ENCODE data around the gene PTPRN2. TPM values are rescaled to one million over a fixed set of nuclear protein-coding genes. Genes with fewer than 3 reads are reported as not detected.

The PTPRN2 gene
- total and polyA plus RNA-seq, 2 donors (not counting 1 experiment from before 2014, with no cell fraction given) = 0.54 to 1.2 TPM

DNA sequence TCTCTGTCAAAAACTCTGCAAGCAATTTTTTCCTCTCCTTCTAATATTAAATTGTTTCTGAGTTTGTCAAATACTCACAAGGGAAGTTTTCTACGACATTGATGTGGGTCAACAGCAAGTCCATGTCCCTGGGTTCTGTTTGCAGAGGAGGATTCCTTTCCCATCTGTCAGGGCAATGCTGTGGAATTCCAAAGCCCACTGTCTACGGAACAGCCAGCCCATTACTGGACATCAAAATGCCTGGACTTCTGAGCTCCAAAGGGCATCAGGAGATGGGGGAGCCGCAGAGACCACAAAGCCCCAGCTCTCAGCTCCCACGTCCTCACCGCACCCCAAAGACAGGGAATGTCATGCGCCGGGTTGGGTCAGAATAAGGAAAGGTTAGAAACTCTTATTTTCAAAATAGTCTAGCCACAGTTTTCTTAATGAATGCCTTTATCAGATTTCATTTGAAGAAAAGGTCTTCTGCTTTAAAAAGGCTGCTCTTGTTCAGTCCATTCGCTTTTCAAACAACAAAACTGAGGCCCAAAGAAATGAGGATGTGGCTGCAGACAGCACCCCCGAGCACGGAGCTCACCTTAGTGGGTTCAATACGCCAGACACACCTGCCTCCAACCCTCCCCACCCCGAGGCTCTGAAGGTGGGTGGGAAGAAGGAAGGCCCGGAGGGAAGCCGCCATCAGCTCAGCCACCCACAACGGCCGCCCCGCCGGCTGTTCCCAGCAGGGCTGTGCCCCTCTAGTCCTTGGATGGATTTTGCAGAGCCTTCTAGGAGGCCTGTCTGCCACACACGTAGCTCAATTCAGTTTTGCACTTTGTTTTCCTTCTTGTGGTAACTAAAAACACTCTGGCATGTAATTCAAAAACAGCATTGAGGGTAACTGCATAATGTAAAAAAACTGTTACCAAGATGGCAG lies 44.7 kb downstream of the PTPRN2 start:
- no peak for DNase-seq (ENCODE audit: low read depth in 2 of 2)
- Histone ChIP-seq H3K4me3 (replicated peaks in 1 of 4; ENCODE audit: control extremely low read depth in 1 of 4, insufficient read depth in 1 of 4, low read depth in 3 of 4, low read length in 4 of 4) (no peak overlapping the region), H3K27me3 (ENCODE audit: control insufficient read depth, insufficient read depth, low read length) (no peaks in the 10 kb centered on the region), H3K9me3 (ENCODE audit: control insufficient read depth, insufficient read depth, low read depth, low read length) (no peaks in the 10 kb centered on the region), H2AFZ (ENCODE audit: low read length) (no peak overlapping the region), H3K4me1 (ENCODE audit: control insufficient read depth, extremely low read depth, insufficient read depth, low read length) (no peaks in the 10 kb centered on the region), H3K36me3 (ENCODE audit: control insufficient read depth, insufficient read depth, low read length) (no peaks in the 10 kb centered on the region), H3K79me2 (ENCODE audit: control insufficient read depth, insufficient read depth, low read length) (no peaks in the 10 kb centered on the region), H4K20me1 (ENCODE audit: control insufficient read depth, extremely low read depth, insufficient read depth, low read length) (no peaks in the 10 kb centered on the region), H3K27ac (ENCODE audit: insufficient read depth, low read length) (no peak overlapping the region), H3K9ac (ENCODE audit: insufficient read depth, low read length) (no peak overlapping the region), H3K4me2 (ENCODE audit: extremely low read depth, insufficient read depth, low read length) (no peak overlapping the region)
- no peak for TF ChIP-seq EZH2 (IDR thresholded peaks at IDR 0.05; ENCODE audit: low read length, missing control alignments)
- TF ChIP-seq, protein P1, sequence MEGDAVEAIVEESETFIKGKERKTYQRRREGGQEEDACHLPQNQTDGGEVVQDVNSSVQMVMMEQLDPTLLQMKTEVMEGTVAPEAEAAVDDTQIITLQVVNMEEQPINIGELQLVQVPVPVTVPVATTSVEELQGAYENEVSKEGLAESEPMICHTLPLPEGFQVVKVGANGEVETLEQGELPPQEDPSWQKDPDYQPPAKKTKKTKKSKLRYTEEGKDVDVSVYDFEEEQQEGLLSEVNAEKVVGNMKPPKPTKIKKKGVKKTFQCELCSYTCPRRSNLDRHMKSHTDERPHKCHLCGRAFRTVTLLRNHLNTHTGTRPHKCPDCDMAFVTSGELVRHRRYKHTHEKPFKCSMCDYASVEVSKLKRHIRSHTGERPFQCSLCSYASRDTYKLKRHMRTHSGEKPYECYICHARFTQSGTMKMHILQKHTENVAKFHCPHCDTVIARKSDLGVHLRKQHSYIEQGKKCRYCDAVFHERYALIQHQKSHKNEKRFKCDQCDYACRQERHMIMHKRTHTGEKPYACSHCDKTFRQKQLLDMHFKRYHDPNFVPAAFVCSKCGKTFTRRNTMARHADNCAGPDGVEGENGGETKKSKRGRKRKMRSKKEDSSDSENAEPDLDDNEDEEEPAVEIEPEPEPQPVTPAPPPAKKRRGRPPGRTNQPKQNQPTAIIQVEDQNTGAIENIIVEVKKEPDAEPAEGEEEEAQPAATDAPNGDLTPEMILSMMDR (conservative IDR thresholded peaks at IDR 0.05 in 1 of 2, IDR thresholded peaks at IDR 0.05 in 1 of 2; ENCODE audit: low read depth in 1 of 2, low read length in 2 of 2) = no peak

GRCh38 chr7:158541346-158542010 lies 46.1 kb downstream of the PTPRN2 start:
- Histone ChIP-seq H3K27ac (ENCODE audit: insufficient read depth, low read length) (no peak overlapping the region), H3K9ac (ENCODE audit: insufficient read depth, low read length) (no peak overlapping the region), H3K79me2 (ENCODE audit: control insufficient read depth, insufficient read depth, low read length) (no peaks in the 10 kb centered on the region), H3K36me3 (ENCODE audit: control insufficient read depth, insufficient read depth, low read length) (no peaks in the 10 kb centered on the region), H3K4me1 (ENCODE audit: control insufficient read depth, extremely low read depth, insufficient read depth, low read length) (no peaks in the 10 kb centered on the region), H3K27me3 (ENCODE audit: control insufficient read depth, insufficient read depth, low read length) (no peaks in the 10 kb centered on the region), H2AFZ (ENCODE audit: low read length) (no peak overlapping the region), H4K20me1 (ENCODE audit: control insufficient read depth, extremely low read depth, insufficient read depth, low read length) (no peaks in the 10 kb centered on the region), H3K4me2 (ENCODE audit: extremely low read depth, insufficient read depth, low read length) (no peak overlapping the region), H3K4me3 (replicated peaks in 1 of 4; ENCODE audit: control extremely low read depth in 1 of 4, insufficient read depth in 1 of 4, low read depth in 3 of 4, low read length in 4 of 4) (no peak overlapping the region), H3K9me3 (ENCODE audit: control insufficient read depth, insufficient read depth, low read depth, low read length) (no peaks in the 10 kb centered on the region)
- DNase-seq (ENCODE audit: low read depth in 2 of 2) = no peak
- TF ChIP-seq EZH2 (IDR thresholded peaks at IDR 0.05; ENCODE audit: low read length, missing control alignments) = no peak
- TF ChIP-seq, protein P1 (conservative IDR thresholded peaks at IDR 0.05 in 1 of 2, IDR thresholded peaks at IDR 0.05 in 1 of 2; ENCODE audit: low read depth in 1 of 2, low read length in 2 of 2) = no peak

GRCh38 chr7:158539711-158540146 lies 47.9 kb downstream of the PTPRN2 start:
- Histone ChIP-seq H2AFZ (ENCODE audit: low read length) (no peak overlapping the region), H3K4me3 (replicated peaks in 1 of 4; ENCODE audit: control extremely low read depth in 1 of 4, insufficient read depth in 1 of 4, low read depth in 3 of 4, low read length in 4 of 4) (no peak overlapping the region), H3K36me3 (ENCODE audit: control insufficient read depth, insufficient read depth, low read length) (no peaks in the 10 kb centered on the region), H3K4me2 (ENCODE audit: extremely low read depth, insufficient read depth, low read length) (no peak overlapping the region), H3K79me2 (ENCODE audit: control insufficient read depth, insufficient read depth, low read length) (no peaks in the 10 kb centered on the region), H3K9me3 (ENCODE audit: control insufficient read depth, insufficient read depth, low read depth, low read length) (no peaks in the 10 kb centered on the region), H3K4me1 (ENCODE audit: control insufficient read depth, extremely low read depth, insufficient read depth, low read length) (no peaks in the 10 kb centered on the region), H3K9ac (ENCODE audit: insufficient read depth, low read length) (no peak overlapping the region), H3K27me3 (ENCODE audit: control insufficient read depth, insufficient read depth, low read length) (no peaks in the 10 kb centered on the region), H3K27ac (ENCODE audit: insufficient read depth, low read length) (no peak overlapping the region), H4K20me1 (ENCODE audit: control insufficient read depth, extremely low read depth, insufficient read depth, low read length) (no peaks in the 10 kb centered on the region)
- no peak for DNase-seq (ENCODE audit: low read depth in 2 of 2)
- TF ChIP-seq EZH2 (IDR thresholded peaks at IDR 0.05; ENCODE audit: low read length, missing control alignments) = no peak
- TF ChIP-seq, protein P1 (conservative IDR thresholded peaks at IDR 0.05 in 1 of 2, IDR thresholded peaks at IDR 0.05 in 1 of 2; ENCODE audit: low read depth in 1 of 2, low read length in 2 of 2) = no peak

All from fibroblast of lung (primary cell).